Amniotic stem cell (primary cell): ENCODE measurements around the gene IL6.
"Not testable (repeated sequence)": the region's sequence is repeated elsewhere in the genome, so short reads cannot be mapped to it uniquely, and the experiment has no call there.

ENCODE experiments used
- DNase-seq: peaks from one replicate; lab custom pipeline; 2025; lab: John Stamatoyannopoulos, UW

Gene IL6

GRCh38 chr7:22703978-22704610 lies 22.9 kb upstream of the IL6 start:
- not testable (repeated sequence) for DNase-seq

GRCh38 chr7:22704722-22705121 lies 22.3 kb upstream of the IL6 start:
- not testable (repeated sequence) for DNase-seq

GRCh38 chr7:22705874-22706273 lies 21.1 kb upstream of the IL6 start:
- not testable (repeated sequence) for DNase-seq

- not testable (repeated sequence) for DNase-seq
Measured at GRCh38 chr7:22707026-22707691, 19.8 kb upstream of the IL6 start.

- not testable (repeated sequence) for DNase-seq
Measured at GRCh38 chr7:22708214-22708613, 18.8 kb upstream of the IL6 start.

- DNase-seq, result not testable (repeated sequence)
Measured at GRCh38 chr7:22708677-22709061, 18.3 kb upstream of the IL6 start.

GRCh38 chr7:22709062-22709829 lies 17.8 kb upstream of the IL6 start:
- not testable (repeated sequence) for DNase-seq

- DNase-seq, result no peak
Measured at GRCh38 chr7:22709857-22710256, 17.1 kb upstream of the IL6 start.

- no peak for DNase-seq
Measured at GRCh38 chr7:22712999-22713398, 14.0 kb upstream of the IL6 start.

GRCh38 chr7:22713463-22713862 lies 13.5 kb upstream of the IL6 start:
- DNase-seq, result no peak

GRCh38 chr7:22715969-22716368 lies 11.0 kb upstream of the IL6 start:
- DNase-seq, result no peak

GRCh38 chr7:22717760-22718159 lies 9.2 kb upstream of the IL6 start:
- DNase-seq, result no peak

GRCh38 chr7:22718200-22718711 lies 8.7 kb upstream of the IL6 start:
- DNase-seq, result peak; percentile 85

- DNase-seq, result no peak
Measured at GRCh38 chr7:22718911-22719420, 8.0 kb upstream of the IL6 start.

GRCh38 chr7:22720791-22721786 lies 5.9 kb upstream of the IL6 start:
- no peak for DNase-seq

- no peak for DNase-seq
Measured at GRCh38 chr7:22722536-22723180, 4.3 kb upstream of the IL6 start.

GRCh38 chr7:22723181-22723601 lies 3.8 kb upstream of the IL6 start:
- DNase-seq, result no peak

GRCh38 chr7:22723637-22724036 lies 3.4 kb upstream of the IL6 start:
- DNase-seq, result no peak

- no peak for DNase-seq
Measured at GRCh38 chr7:22724861-22725260, 2.1 kb upstream of the IL6 start.

GRCh38 chr7:22725585-22725984 lies 1.4 kb upstream of the IL6 start:
- DNase-seq, result no peak
